GM21526 (cell line): ENCODE data around the gene TCL1B.
"Not testable (repeated sequence)": the region's sequence is repeated elsewhere in the genome, so short reads cannot be mapped to it uniquely, and the experiment has no call there.

Experiments used
- ATAC-seq: cut with Tn5 transposase; IDR thresholded peaks from one replicate; pipeline ENCODE4 v1.9.1; 2021; ENCODE audit warnings: moderate library complexity; ENCODE audit not compliant: unreplicated experiment, low FRiP score

Gene TCL1B

DNA sequence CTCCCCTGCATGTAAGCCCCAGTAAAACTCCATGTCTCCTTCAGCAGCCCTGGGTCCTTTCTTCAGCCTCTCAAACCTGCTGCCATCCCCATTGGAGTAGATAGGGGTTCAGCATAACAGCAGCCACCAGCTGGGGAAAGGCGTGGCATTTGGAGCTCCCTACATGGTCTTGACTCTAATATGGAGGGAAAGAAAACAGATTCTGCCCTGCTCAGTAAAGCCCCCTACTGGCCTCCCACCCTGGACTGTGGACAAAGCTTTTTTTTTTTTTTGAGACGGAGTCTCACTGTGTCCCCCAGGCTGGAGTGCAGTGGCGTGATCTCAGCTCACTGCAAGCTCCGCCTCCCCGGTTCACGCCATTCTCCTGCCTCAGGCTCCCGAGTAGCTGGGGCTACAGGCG is 20.7 kb upstream of the TCL1B start:
- not testable (repeated sequence) for ATAC-seq

DNA sequence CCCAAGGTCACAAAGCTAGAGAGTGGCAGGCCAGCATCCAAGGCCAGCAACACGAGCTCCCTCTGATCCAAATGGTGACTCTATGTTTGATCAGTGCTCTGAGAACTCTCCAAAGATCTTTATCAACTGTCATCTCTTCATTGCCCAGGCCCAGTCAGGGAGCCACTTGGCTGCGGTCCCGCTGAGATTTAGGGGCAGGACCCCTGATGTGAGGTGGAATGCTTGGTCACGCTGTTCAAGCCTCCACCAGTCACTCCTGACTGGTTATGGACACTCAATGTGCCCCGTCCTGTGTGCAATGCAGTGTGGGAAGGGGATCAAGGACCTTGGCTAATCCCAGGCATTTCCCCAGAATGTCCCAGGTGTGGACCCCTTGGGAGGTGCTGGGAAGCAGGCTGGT is 19.8 kb upstream of the TCL1B start:
- no peak for ATAC-seq

DNA sequence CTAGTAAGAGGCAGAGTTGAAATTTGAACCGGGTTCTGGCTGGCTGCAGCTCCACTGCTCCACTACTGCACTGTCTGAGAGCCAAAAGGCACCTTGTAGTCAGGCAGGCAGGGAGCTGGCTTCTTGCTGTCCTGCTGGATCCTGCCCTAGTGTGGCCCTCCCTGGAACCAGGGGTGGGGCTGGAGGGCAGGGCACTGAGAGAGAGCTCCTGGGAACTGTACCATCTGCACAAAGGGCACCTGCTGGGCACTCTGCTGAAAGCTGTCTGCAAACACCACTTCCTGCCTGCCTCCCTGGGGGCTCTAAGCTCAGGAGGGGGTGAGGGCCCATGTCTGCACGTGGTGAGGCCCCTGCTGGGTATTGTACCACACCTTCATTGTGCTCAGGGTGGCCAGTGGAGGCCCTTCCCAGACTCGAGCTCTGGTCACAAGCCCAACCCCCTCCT is 19.0 kb upstream of the TCL1B start:
- no peak for ATAC-seq

DNA sequence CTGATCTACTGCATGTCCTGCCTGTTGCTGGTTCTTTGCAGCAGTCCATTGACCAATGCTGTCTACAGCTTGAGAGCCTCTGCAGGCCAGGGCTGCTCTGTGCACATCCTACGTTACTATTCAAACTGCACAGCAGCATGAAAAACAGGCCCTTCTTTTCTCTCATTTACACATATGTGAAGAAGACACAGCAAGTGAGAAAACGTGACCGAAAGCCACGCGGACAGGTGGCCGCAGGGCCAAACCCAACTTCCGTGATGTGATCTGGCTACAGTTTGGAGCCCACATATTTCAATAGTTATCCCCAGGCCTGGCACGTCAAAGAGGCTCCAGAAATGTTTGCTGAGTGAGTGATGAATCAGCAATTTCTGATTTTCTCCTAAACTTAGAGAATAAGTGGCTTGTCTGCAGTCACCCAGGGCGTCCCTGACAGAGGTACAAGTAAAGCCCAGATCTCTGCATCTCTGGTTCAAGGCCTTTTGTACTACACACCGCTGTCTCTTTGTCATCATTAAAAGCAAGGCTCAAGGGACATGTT is 17.9 kb upstream of the TCL1B start:
- ATAC-seq: no peak

DNA sequence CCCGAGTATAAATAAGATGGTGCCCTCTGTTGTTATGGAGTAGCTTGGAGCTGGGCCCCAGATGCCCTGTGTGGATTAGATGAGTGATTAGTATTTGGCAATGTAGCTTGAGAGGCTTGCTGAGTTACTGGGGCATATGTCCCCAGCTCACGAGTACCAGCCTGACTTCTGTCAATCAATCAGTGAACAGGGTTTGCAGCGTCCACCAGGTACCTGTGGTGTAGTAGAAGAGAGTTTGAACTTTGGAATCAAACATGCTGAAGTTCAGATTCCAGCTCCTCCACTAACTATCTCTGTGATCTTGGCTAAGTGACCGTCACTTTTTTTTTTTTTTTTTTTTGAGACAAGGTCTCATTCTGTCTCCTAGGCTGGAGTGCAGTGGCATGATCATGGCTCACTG is 11.6 kb upstream of the TCL1B start:
- no peak for ATAC-seq

DNA sequence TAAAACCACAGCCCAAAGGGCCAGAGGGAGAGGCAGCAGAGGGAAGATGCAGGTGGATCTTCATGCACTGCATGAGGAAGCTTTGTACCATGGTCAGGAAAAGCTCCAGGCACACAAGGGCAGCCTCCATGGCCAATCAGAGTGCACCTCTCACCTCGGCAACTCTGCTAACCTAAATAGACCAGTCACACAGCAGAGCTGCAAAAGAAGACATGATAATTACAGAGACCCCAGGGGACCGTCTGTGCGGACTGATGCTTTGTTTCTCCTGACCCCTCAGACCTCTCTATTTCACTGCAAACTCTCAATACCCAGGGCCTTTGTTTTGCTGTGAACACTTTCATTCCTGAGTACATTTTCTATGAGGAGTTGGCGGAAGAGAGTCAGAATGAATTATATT is 10.7 kb upstream of the TCL1B start:
- no peak for ATAC-seq

DNA sequence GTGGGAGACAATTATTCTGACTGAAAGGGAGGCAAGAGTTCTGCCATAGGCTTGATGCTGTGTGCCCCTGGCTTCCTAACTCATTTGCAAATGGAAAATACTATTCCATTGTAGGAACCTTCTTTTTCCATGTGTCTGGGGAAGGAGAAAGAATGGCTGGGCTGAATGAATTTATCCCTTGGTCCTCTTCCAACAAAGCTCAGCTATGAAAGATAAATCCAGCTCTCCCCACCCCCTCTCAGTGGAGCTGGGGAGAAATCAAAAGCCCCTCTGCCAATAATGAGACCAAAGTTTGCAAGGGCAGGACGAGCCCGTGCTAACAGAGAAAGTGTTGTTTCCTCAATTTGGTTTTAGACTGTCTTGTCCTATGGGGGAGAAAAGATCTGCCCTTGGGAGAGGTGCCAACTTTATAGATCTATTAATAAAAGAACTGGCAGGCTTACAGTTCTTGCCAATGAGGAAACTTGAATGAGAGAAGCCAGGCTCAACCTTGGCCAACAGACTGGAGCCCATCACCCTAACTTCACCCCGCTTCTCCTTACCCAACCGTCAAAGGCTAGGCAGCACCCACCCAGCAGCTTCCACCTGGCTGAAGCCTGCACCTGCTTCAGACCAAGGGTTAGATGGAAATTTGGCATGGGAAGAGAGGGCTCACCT is 8.9 kb upstream of the TCL1B start:
- ATAC-seq: no peak

DNA sequence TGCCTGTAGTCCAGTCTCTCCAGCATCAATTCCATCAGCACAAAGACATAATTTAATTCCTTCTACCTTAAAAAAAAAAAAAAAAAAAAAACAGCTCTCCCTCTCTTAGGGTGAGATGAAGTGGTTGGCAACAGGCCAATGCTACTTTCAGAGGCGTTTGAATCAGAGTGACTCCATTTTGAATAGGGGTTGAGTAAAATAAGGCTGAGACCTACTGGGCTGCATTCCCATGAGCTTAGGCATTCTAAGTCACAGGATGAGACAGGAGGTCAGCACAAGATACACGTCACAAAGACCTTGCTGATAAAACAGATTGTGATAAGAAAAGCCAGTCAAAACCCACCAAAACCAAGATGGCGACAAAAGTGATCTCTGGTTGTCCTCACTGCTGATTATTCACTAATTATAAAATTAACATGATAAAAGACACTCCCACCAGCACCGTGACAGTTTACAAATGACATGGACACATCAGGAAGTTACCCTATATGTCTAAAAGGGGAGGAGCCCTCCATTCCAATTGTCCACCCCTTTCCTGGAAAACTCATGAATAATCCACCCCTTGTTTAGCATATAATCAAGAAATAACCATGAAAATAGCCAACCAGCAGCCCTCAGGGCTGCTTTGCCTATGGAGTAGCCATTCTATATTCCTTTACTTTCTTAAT is 6.9 kb upstream of the TCL1B start:
- ATAC-seq: no peak

DNA sequence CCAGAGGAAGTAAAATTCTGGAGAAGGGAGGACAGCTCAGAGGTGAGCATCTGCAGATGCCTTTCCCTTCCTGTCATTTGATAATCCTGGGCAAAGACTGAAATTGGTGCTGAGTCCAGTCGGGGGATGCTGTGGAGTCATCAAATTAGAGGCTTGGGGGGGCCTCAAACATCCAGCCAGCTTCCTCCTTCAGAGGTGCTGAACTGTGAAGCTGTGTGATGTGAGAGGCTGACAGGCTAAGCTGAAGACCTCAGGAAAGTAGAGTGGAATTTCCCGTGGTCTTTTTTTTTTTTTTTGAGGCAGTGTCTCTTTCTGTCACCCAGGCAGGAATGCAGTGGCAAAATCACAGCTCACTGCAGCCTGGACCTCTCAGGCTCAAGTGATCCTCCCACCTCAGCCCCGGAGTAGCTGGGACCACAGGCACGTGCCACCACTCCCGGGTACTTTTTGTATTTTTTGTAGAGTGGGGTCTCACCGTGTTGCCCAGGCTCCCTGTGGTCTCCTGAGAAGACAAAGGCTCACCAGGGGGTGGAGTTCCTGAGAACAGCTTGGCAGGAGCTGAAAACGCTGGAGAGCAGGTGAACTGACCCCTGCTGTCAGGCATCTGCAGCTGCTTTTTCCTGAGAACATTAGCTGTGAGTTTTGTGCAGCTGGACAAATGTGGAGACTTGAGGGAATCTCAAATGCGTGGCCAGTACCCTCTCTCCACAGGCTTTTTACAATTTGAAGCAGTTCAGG is 6.1 kb upstream of the TCL1B start:
- no peak for ATAC-seq

DNA sequence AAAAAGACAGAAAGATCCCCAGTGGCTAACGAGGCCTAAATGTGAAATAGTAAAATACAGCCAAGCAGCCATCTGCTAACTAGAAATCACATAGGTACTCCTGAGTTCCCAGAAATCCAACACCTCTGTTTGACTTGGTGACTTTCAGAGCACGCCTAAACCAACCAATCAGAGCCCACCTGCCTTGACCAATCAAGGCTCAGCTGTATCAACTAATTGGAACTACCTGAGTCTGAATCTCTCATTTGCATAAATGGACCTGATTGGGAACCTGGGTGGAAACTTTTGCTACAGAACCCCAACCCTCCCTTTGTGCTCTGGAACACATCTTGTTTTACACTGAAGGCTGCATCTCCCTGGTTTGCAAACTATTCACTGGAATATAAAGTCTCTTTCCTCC is 5.1 kb upstream of the TCL1B start:
- ATAC-seq: no peak

DNA sequence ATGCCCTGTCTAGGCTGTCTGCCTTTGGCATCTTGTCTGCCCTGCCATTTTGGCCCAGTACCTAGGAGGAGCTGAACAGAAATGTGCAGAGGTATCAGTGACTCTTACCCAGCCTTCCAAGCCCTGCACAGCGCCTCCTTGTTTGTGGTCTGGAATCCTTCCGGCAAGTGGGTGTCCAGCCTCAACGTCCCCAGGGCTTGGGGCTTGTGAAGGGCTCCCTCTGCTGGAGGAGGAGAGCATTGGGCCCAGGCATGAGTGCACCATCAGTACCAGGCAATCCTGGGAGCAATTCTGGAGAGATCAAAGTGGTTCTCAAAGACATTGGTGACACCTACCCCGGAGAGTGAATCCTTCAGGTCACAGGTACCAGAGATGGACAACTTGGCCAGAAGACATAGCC is 2.4 kb upstream of the TCL1B start:
- no peak for ATAC-seq

DNA sequence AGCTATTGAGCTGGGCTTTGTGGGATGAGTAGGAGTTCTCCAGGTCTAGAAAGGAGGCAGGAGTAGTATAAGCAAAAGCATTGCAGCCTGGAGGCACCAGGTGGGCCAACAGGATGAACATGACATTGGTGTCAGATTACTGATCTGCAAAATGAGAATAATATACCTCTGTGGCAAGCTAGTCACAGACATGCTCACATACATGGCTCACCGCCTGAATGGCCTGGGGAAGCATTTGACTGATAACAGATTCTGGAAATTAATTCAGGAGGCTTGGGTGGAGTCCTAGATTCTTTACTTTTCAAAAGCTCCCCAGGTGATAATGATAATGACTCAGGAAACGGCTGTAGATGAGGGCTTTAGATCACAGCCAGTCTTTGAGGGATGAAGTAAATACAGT is 709 bp downstream of the TCL1B start:
- ATAC-seq: no peak

DNA sequence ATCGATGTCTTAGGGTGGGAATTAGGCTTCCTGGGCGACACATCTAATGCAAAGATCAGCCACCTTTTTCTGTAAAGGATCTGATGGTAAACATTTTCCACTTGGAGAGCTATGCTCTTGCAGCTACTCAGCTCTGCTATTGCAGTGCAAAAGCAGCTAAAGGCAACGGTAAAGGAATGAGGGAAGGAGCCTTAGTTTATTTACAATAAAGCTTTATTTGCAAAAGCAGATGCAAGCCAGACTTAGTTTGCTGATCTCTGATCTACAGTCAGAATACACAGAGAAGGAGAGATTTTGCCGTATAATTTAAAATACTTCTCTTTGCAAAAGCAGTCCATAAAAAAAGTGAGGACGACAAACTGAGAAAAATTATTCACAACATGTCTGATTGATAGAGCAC is 3.2 kb downstream of the TCL1B start:
- ATAC-seq: no peak

DNA sequence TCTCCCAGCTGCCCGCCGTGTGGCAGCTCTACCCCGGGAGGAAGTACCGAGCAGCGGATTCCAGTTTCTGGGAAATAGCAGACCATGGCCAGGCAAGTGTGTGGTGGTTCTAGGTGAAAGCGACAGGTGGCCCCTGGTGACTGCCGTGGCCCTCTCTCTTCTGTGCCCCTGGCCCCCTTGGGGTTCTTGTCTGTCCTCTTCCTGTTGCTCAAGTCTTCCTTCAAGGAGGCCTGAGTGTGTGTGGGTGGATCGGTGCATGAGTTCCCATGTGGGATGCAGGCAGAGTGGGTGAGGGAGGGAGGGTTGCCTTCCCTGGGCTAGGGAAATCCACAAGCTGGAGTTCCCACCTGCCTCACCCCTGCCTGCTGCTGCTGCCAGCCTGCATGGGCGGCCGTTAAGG is 4.6 kb downstream of the TCL1B start:
- ATAC-seq: no peak

DNA sequence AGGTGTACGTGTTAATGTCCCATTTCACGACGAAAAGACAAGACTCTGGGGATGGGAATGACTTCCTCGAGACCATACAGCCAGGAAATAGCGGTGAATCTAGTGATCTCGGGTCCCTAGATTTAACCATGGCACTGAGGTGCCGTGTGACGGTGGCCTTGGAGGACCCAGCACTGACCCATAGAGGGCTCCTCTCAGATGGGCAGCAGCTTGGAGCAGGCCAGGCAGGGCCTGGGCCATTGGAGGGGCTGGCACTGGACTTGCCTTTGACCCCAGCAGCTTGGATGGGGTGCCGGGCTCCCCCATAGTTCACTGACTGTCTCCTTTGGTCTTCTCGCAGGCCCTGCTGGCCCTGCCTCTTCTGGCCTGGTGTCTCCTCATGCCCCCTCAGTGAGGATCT is 5.4 kb downstream of the TCL1B start:
- no peak for ATAC-seq

DNA sequence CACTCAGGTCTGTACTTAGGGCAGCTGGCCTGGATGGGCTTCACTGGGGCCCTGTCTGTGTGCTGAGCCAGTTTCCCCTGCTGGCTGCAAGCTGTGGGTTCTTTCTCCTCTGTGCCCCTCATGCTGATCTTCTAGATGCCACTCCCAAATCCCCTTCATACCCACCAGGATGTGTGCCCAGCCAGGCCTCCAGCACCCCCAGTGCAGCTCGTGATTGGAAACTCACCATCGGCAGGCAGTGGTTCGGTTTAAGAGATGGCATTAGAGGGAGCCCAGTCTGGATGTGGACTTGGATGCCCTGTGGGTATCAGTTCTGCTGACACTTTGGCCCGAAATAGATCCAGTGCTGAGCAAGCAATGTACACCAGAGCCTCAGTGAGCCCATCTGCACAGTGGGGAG is 5.9 kb downstream of the TCL1B start:
- ATAC-seq: no peak

DNA sequence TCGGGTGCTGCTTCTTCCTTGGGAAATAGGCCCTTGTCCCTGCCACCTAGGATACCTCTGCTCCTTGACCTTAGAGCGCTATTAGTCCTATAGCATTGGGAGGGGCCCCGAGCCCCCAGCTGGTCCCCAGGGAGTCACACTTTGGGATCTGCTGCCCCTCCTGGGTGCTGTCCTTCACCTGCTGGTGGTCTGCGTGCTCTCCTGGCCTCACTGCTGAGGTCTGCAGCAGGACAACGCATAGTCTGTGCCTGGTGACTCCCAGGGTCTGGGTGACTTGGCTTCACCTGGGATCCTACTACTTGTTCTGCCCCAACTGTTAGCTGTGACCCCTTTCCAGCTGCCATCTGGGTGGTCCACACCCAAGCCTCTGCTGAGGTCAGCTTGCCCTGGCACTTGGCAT is 8.8 kb downstream of the TCL1B start:
- no peak for ATAC-seq

DNA sequence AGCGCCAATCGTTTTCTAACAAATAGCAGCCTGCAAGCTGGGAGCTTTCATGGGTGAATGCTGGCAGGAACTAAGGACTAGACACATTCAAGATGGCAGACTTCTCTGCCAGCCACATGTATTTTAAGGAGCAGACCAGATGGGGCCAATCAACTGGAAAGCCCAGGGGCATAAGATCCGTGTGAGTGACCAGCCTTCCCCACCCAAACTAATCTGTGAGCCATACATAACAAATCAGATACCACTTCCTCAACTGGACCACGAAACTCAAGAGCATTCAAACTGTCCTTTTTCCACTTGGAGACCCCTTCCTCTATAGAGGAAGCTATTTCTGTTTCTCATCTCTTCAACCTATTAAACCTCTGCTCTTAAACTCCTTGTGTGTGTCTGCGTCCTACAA is 9.7 kb downstream of the TCL1B start:
- ATAC-seq: no peak

DNA sequence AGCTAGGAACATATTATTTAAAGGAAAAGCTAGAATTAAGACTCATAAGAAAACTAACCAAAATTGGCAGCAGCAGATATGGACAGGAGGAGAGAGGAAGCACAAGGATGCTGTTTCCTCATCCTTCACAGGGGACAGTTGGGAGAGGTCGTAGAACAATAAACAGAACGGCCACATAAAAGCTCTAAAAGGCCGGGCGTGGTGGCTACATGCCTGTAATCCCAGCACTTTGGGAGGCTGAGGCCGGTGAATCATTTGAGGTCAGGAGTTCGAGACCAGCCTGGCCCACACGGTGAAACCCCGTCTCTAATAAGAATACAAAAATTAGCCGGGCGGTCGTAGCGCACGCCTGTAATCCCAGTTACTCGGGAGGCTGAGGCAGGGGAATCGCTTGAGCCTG is 10.5 kb downstream of the TCL1B start:
- no peak for ATAC-seq

DNA sequence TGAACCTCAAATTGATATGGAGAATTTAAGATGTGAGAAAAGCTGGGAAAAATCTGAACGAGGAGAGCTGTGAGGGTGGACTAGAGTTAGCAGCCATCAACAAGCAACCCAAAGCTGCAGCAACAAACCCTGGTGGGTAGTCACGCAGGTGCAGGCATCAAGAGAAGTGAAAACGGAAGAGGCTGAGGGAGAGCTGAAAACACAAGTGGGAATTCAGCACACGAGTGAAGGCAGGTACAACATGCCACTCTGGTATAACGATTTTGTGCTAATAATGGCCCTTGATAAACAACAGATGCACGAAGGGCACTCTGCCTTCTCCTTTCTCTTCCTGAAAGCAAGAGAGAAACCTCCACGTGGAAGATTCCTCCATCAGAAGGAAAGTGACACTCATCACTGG is 11.5 kb downstream of the TCL1B start:
- ATAC-seq: peak; percentile 50

DNA sequence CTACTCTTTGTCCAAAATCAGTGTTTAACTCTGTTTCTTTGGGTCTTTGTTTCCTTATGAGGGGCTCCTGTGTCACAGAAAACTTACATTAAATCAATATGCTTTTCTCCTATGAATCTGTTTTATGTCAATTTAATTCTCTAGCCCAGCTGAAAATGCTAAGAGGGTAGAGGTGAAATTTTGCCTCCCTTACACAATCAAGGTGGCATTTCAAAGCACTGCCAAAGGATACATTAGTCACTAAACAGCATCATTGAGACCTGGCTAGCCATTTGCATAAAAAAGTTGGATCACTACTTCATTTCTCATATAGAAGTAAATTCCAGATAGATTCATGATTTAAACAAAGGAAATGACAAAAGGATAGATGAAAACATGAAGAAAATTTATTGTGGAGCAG is 12.1 kb downstream of the TCL1B start:
- ATAC-seq: no peak

DNA sequence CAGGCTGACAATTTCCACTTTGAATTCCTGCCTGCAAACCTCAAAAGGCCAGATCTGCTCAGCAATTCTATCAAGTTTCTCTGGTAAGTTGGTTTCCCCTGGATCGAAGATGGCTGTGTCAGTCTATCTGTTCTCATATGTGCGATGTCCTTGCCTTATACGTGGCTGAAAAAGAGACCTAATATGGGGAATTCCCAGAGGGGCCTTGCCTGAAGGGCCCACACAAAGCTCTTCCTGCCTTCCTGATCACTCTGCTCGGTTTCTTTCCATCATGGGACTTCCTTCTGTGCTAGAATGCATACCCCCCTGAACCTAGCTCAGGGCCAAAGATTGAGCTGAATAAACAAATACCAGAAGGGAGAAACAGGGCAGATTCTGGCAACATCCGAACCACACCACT is 13.2 kb downstream of the TCL1B start:
- ATAC-seq: peak; percentile 46
